GM18517 (cell line): ENCODE data around the gene BAIAP3.

Experiments used
- ATAC-seq: cut with Tn5 transposase; IDR thresholded peaks from one replicate; pipeline ENCODE4 v1.9.1; 2021; ENCODE audit warnings: mild to moderate bottlenecking, moderate library complexity; ENCODE audit not compliant: unreplicated experiment

BAIAP3 gene

DNA sequence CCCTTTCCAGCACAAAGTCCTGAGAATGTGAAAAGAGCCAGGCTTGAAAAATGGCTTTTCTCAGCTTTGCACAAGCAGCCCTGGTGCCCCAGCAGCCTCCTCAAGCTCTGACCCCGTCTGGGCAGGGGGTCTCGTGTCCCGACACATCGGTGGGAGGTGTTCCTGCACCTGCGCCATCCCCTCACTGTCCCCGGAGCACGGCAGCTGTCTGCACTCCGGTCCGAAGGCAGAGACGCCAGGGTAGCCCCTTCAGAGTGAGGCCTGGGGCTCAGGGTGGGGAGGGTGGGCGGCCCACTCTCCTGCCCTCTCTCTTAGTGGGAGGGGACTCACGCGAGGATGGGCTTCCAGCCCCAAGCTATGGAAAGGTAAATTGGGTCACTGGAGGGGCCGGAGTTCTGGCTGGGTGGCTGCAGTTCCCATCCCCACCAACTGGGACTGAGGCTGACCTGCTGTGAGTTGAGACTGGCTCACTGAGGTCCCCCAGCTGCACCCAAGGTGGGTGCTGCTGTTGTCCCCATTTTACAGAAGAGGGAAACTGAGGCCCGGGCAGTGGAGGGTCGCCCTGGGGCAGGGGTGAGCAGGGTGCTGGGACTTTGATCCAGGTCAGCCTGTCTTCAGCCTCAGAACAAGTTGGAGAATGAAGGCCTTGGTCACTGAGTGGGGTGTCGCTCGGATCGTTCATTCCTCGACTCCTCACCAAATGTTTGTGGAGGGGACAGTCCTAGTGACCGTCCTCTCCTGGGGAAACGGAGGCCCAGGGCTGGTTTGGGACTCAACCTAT lies 2.3 kb upstream of the BAIAP3 start:
- no peak for ATAC-seq

DNA sequence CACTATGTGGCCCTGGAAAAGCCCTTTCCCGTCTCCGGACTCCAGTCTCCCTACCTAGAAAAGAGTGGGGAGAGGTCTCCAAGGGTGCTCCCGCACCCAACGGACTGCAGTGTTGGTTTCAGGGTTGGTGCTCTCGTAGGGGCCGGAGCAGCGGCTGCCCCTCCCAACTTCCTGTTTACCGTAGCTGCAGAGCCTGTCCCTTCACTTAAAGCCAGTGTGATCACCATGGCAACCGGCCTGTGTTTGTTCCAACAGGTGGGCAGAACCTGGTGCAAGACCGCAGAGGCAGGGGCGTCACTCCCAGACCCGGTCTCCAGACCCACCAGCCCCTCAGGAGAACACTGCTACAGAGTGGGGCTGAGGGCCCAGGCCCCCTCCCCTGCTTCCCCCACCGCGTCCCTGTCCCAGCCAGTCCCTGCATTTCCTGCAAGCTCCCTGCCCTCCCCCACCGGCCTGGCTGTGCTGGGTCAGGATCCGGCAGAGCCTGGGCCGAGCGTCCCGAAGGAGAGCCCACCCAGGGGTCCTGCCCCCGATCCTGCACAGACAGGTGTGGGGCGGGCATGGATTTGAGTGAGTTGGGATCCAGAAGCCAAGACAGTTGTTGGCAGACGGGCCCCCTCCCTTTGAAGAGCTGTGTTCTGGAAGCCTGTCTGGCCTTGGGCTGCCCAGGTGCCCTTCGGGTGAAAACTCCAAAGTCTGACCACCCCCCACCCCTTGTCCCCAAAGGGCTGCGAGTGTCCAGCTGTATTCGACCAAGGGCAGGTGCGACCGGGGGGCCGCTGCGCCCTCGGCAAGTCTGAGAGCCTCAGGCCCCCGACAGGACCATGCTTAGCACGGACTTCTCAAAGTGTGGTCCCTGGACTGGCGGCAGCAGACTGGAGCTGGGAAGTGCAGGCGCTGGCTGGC lies 1.5 kb upstream of the BAIAP3 start:
- no peak for ATAC-seq

- no peak for ATAC-seq
Measured at GRCh38 chr16:1332618-1333148, 762 bp upstream of the BAIAP3 start.

DNA sequence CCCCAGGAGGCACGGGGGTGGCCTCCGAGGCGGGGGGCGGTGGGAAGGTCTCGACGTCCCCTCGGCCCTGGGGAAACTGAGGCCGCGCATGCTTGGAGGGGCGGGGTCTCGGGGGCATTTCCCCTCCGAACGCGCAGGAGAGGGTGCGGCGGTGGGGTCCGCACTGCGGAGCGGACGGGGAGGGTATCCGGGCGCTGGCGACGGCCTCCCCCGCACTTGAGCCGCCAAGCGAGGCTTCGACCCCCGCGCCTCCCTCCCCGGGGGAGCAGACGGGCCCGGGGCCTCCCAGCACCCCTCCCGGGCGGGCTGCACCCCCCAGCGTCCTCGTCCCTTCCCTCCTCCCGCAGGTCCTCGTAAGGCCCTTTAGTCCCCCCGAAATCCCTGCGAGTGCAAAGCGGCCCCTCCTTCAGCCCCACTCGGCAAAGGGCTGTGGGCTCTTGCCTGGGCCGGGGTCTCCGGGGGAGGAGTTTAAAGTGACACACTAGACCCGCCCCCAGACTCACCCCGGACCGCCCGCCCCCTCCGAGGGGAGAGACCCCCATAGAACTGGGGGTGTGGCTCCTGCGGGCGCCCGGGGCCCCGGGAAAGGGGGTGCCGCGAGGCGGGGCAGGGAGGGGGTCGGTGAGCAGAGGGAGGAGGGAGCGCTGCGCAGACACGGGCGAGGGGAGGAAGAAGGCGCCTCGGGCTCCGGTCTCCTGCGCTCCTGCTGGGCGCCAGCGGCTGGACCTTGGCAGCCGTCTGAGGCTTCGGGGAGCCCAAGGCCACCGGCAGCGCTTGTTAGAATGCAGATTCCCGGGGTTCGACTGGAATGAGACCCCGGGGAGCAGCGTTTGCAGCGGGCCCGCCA lies 632 bp downstream of the BAIAP3 start:
- ATAC-seq: no peak

DNA sequence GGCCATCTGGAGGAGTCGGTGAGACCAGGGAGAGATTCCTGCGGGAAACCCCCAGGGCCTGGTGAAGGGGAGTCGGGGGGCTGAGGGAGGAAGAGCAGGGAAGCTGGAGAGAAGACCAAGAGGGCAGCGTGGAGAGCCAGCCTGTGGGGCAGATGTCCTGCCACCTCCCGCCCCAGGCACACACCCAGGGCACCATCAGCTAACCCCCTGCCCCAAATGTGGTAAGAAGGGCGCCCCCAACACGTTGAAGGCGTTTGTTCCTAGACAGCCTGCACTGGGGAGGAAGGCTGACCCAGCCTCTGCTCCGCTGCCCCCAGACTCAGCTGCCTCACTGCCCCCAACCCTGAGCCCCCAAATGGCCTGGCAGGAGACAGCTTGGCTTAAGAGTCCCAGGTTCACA lies 1.3 kb downstream of the BAIAP3 start:
- ATAC-seq: no peak

GRCh38 chr16:1335211-1335971 lies 1.9 kb downstream of the BAIAP3 start:
- no peak for ATAC-seq

DNA sequence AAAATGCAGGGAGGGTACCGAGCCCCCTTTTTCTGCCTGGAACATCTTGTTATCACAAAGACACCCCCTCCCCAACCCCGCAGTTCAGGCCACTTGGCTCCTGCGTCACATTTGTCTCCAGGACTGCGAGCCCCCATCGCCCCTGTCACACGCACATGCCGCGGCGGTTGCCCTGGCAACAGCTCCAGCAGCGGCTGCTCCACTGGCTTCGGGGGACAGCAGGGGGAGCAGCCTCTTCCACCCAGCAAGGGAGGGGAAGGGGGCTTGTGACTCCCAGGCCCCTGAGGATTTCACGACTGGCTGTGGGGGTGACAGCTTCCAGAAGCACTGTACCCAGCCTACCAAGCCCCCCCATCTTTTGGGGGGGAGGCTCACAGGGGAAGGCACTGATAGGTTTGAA lies 2.6 kb downstream of the BAIAP3 start:
- ATAC-seq: no peak

DNA sequence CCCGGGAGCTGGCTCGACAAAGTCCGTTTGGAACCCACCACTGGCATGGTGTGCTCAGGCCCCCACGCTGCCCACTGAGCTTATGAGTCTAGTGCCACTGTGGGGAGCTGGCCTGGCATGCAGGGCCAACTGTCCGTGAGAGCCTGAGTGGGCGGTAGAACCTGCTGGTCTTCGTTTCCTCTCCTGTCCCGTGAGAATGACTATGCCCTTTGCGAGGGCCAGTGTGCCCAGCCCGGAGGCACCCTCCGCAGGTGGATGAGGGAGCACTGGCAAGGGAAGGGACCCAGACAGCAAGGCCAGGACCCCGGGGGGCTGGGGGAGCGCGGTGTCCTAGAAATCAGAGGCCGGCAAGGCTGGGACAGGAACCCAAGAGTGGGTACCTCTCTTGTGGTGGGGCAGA lies 3.2 kb downstream of the BAIAP3 start:
- ATAC-seq: no peak

- ATAC-seq: no peak
Measured at GRCh38 chr16:1337486-1337885, 4.0 kb downstream of the BAIAP3 start.

- ATAC-seq: no peak
Measured at GRCh38 chr16:1338119-1338730, 4.8 kb downstream of the BAIAP3 start.

GRCh38 chr16:1338855-1339675 lies 5.6 kb downstream of the BAIAP3 start:
- no peak for ATAC-seq

- ATAC-seq: no peak
Measured at GRCh38 chr16:1340730-1341494, 7.5 kb downstream of the BAIAP3 start.

GRCh38 chr16:1341495-1342420 lies 8.3 kb downstream of the BAIAP3 start:
- no peak for ATAC-seq

- peak; percentile 90 for ATAC-seq
Measured at GRCh38 chr16:1342526-1343427, 9.3 kb downstream of the BAIAP3 start.

DNA sequence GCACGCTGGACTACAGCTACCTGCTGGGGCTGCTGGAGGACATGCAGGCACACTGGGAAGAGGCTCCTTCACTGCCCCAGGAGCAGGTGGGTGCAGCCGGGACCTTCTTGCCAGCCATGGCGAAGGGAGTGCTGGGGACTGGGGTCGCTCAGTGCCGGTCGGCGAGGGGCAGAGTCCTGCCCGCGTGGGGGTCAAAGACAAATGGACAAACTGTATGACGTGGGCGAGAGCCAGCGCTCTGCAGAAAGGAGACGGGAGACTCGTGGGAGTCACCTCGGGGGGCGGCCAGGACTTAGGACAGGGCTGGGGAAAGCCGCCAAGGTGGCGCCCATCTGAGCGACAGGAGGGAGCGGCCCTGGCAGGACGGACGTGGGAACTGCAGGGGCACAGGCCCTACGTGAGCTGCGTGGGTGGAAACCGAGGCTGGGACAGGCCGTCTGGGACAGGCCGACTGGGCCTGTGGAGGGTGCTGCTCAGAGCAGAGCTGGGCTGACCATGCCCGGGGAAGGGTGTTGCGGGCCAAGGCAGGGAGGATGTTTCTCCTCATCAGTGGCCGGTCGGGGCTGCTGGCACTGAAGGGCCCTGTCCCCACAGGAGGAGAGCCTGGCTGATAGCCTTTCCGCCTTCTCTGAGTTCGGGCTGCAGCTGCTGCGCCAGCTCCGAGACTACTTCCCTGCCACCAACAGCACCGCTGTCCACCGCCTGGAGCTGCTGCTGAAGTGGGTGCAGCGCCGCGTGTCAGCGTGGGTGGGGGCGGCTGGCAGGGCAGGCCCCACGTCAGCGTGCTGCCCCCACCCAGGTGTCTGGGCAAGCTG lies 10.2 kb downstream of the BAIAP3 start:
- ATAC-seq: peak; percentile 2
